NT2/D1 (cell line): ENCODE measurements around the gene RPS6KC1.
"Not testable (repeated sequence)": the region's sequence is repeated elsewhere in the genome, so short reads cannot be mapped to it uniquely, and the experiment has no call there.

ENCODE experiments used
- YY1 ChIP-seq: IDR thresholded peaks from 2 replicates; pipeline ENCODE4 v1.6.1; 2011; ENCODE audit not compliant: insufficient read length, insufficient read depth
- ZNF274 ChIP-seq: IDR thresholded peaks from 2 replicates; pipeline ENCODE4 v1.6.1; 2011; ENCODE audit warnings: mild to moderate bottlenecking, low read depth, low read length

GRCh38 chr1:213219076-213219475 is 168.0 kb downstream of the RPS6KC1 start:
- TF ChIP-seq YY1, ZNF274: not testable (repeated sequence)
